CD14-positive monocyte (primary cell): ENCODE data around the gene GDF11. TPM values are rescaled to one million over a fixed set of nuclear protein-coding genes. Genes with fewer than 3 reads are reported as not detected.
A peak's percentile ranks its signal among the peaks of the same experiment; 100 is the strongest.

Experiments used
- DNase-seq, 3 donors: peaks; one replicate each; pipeline ENCODE4 v3.0.0-alpha.2; 2011 to 2022
- H2AFZ ChIP-seq: 2 replicates; pipeline ENCODE4 v1.6.0; 2012; ENCODE audit warnings: mild to moderate bottlenecking, low read depth, low read length, inconsistent platforms; ENCODE audit not compliant: insufficient read depth, poor library complexity, severe bottlenecking
- H3K27ac ChIP-seq, 2 donors: 1 replicate in 1 of 2; 2 replicates in 1 of 2; pipeline ENCODE4 v1.5.1; 2012 to 2013; ENCODE audit warnings: low read length in 2 of 2, control low read depth in 1 of 2, inconsistent platforms in 1 of 2, low read depth in 1 of 2, mild to moderate bottlenecking in 1 of 2
- H3K27me3 ChIP-seq, 2 donors: one replicate each; pipeline versions ENCODE4 v1.6.0 to v1.6.1; 2011 to 2013; ENCODE audit warnings: low read length in 2 of 2; ENCODE audit not compliant: control insufficient read depth in 2 of 2, insufficient read depth in 2 of 2
- H3K36me3 ChIP-seq, 2 donors: replicated peaks in 1 of 2; 1 replicate in 1 of 2; 2 replicates in 1 of 2; pipeline versions ENCODE4 v1.5.1 to v1.6.1; 2012 to 2013; ENCODE audit warnings: low read length in 2 of 2, control low read depth in 1 of 2, inconsistent platforms in 1 of 2, mild to moderate bottlenecking in 1 of 2; ENCODE audit not compliant: insufficient read depth in 2 of 2, control insufficient read depth in 1 of 2
- H3K4me1 ChIP-seq, 2 donors: 1 replicate in 1 of 2; 2 replicates in 1 of 2; pipeline versions ENCODE4 v1.5.1 to v1.6.1; 2012 to 2013; ENCODE audit warnings: low read length in 2 of 2, control low read depth in 1 of 2, inconsistent platforms in 1 of 2, mild to moderate bottlenecking in 1 of 2, moderate library complexity in 1 of 2; ENCODE audit not compliant: insufficient read depth in 2 of 2, control insufficient read depth in 1 of 2
- H3K4me2 ChIP-seq: replicated peaks from 2 replicates; pipeline ENCODE3; 2012; ENCODE audit warnings: low read length, moderate library complexity, mild to moderate bottlenecking; ENCODE audit not compliant: poor library complexity, severe bottlenecking; ENCODE audit errors: extremely low read depth
- H3K4me3 ChIP-seq, 3 experiments: fragments of 200-600 bp in 1 of 3; sonication (generic) in 1 of 3; replicated peaks in 1 of 3; 1 replicate in 2 of 3; 2 replicates in 1 of 3; pipeline ENCODE4 v1.5.1; 2011 to 2013; ENCODE audit warnings: low read length in 3 of 3, mild to moderate bottlenecking in 3 of 3, control low read depth in 2 of 3, low read depth in 2 of 3, inconsistent platforms in 1 of 3, moderate library complexity in 1 of 3
- H3K79me2 ChIP-seq: 2 replicates; pipeline ENCODE4 v1.6.0; 2012; ENCODE audit warnings: mild to moderate bottlenecking, control low read depth, inconsistent platforms, low read length, moderate library complexity; ENCODE audit not compliant: insufficient read depth
- H3K9ac ChIP-seq: 2 replicates; pipeline ENCODE4 v1.6.0; 2017; ENCODE audit warnings: low read length, mild to moderate bottlenecking; ENCODE audit not compliant: insufficient read depth, poor library complexity, severe bottlenecking
- H3K9me3 ChIP-seq, 2 donors: replicated peaks in 1 of 2; 1 replicate in 1 of 2; 2 replicates in 1 of 2; pipeline versions ENCODE4 v1.5.1 to v1.6.1; 2012 to 2013; ENCODE audit warnings: low read length in 2 of 2, control low read depth in 1 of 2; ENCODE audit not compliant: control insufficient read depth in 1 of 2, insufficient read depth in 1 of 2
- H4K20me1 ChIP-seq: 2 replicates; pipeline ENCODE4 v1.6.0; 2012; ENCODE audit warnings: mild to moderate bottlenecking, low read length, control low read depth, moderate library complexity; ENCODE audit not compliant: insufficient read depth
- H3K27ac Mint-ChIP-seq, 7 donors: one replicate each; pipeline ENCODE4 v1.8.0; 2020; ENCODE audit warnings: mild to moderate bottlenecking in 7 of 7, mixed read lengths in 7 of 7, moderate library complexity in 6 of 7, inconsistent platforms in 2 of 7
- H3K27me3 Mint-ChIP-seq, 3 donors: one replicate each; pipeline ENCODE4 v1.8.0; 2021 to 2022; ENCODE audit warnings: low read depth in 3 of 3, mild to moderate bottlenecking in 3 of 3, mixed read lengths in 3 of 3, moderate library complexity in 3 of 3, inconsistent platforms in 1 of 3
- H3K36me3 Mint-ChIP-seq, 2 donors: one replicate each; pipeline ENCODE4 v1.8.0; 2020; ENCODE audit warnings: mixed read lengths in 2 of 2, inconsistent platforms in 1 of 2, mild to moderate bottlenecking in 1 of 2
- H3K4me1 Mint-ChIP-seq: one replicate; pipeline ENCODE4 v1.8.0; 2020; ENCODE audit warnings: mild to moderate bottlenecking, mixed read lengths
- H3K4me3 Mint-ChIP-seq, 2 donors: one replicate each; pipeline ENCODE4 v1.8.0; 2020; ENCODE audit warnings: mild to moderate bottlenecking in 2 of 2, mixed read lengths in 2 of 2, moderate library complexity in 1 of 2
- H3K9me3 Mint-ChIP-seq, 7 donors: one replicate each; pipeline ENCODE4 v1.8.0; 2020 to 2022; ENCODE audit warnings: mixed read lengths in 7 of 7, mild to moderate bottlenecking in 6 of 7, moderate library complexity in 6 of 7, inconsistent platforms in 2 of 7
- CTCF ChIP-seq: fragments of 200-600 bp; IDR thresholded peaks from one replicate; pipeline ENCODE4 v1.8.0; 2022; ENCODE audit warnings: antibody characterized with exemption, mild to moderate bottlenecking
- WGBS: methylation state at CpG from one replicate; pipeline ENCODE4 v1.1.5; 2013; ENCODE audit warnings: missing lambda C conversion rate; ENCODE audit not compliant: insufficient coverage; 5-methylcytosine and 5-hydroxymethylcytosine counted together
- intact Hi-C, 2 donors: fragments of 100-400 bp; cut with micrococcal nuclease; formaldehyde crosslinking; loops; one replicate each; pipeline versions ENCODE4 v1.15.0 to v1.15.1; 2023
- polyA plus RNA-seq, 3 donors: library from polyadenylated mRNA; depleted of rRNA in 1 of 3; unstranded in 2 of 3; stranded (reverse) in 1 of 3; fragments of 300-500 nt in 2 of 3; fragments of >200 nt in 1 of 3; fragmentation: Illumina TruSeq in 2 of 3; gene quantifications; 1 replicate in 2 of 3; 2 replicates in 1 of 3; pipeline ENCODE4 v1.2.3, GENCODE V29; 2012 to 2021

GDF11 gene
- polyA plus RNA-seq, 3 donors = 0.08 to 0.09 (median 0.09) TPM

DNA sequence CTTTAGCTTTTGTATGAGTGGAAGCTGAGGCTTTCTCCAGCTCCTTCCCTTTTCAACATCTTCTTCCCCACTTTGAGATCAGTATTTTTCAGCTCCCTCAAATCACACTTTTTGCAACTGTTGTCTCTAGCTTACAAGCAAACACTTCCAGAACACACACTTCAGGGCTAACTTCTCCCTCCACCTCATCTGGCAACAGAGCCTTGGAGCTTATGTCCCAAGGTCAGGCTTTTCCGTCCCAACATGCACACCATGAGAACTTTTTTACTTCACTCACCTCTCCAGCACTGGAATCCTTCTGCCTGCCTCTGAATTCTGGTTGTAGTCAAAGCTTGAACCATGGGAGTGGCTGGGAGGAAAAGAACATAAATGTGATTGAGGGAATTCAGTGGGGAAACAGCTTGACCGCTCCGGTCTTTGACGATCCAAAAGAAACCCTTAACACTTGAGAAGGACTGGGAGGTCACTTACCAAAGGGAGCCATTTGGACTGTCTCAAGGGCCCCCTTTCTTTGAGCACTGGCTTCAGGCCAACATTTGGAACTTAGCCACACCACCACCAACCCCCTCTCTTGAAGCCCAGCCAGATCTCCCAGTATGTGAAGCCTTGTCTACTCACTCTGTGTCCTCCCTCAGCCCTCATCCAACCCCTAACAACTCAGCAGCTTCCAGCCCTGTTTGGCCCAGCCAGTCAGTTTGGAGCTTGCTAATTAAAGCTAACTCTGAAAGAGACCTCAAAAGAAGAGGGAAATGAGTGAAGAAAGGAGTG, 31.0 kb upstream of the GDF11 start:
- Histone ChIP-seq H2AFZ (no peak overlapping the region), H3K27ac (no peak overlapping the region), H3K27me3 (peaks cover 14 to 49% of the 10 kb centered on the region in 2 donors), H3K4me2 (no peak overlapping the region), H3K36me3 (no peaks in the 10 kb centered on the region), H3K9me3 (no peaks in the 10 kb centered on the region), H3K9ac (no peak overlapping the region), H4K20me1 (peaks cover 5% of the 10 kb centered on the region), H3K4me1 (peaks cover 36 to 46% of the 10 kb centered on the region in 2 donors), H3K79me2 (peaks cover 2% of the 10 kb centered on the region), H3K4me3 (no peak overlapping the region)
- Mint-ChIP-seq H3K27ac (no peak overlapping the region), H3K27me3 (peaks cover 39 to 59% (median 50%) of the 10 kb centered on the region in 3 donors), H3K4me3 (peak overlapping the region in 1 of 2 donors; percentile 67), H3K36me3 (peaks cover 3 to 6% of the 10 kb centered on the region in 2 donors), H3K4me1 (peaks cover 40% of the 10 kb centered on the region), H3K9me3 (peaks cover 0 to 8% (median 0%) of the 10 kb centered on the region in 7 donors)
- DNase-seq = no peak
- no peak for TF ChIP-seq CTCF
- intact Hi-C loops = no loop called here
- WGBS = 100% methylated on average over 1 of the region's 4 CpGs

- Histone ChIP-seq H3K4me1 (peaks cover 37 to 46% of the 10 kb centered on the region in 2 donors), H4K20me1 (peaks cover 13% of the 10 kb centered on the region), H3K9me3 (no peaks in the 10 kb centered on the region), H3K9ac (no peak overlapping the region), H3K4me2 (no peak overlapping the region), H2AFZ (no peak overlapping the region), H3K27me3 (peaks cover 14 to 42% of the 10 kb centered on the region in 2 donors), H3K4me3 (no peak overlapping the region), H3K79me2 (peaks cover 11% of the 10 kb centered on the region), H3K36me3 (no peaks in the 10 kb centered on the region), H3K27ac (no peak overlapping the region)
- WGBS = no CpG with 5 or more reads among the region's 1 CpG
- Mint-ChIP-seq H3K27ac (no peak overlapping the region), H3K36me3 (peaks cover 3 to 5% of the 10 kb centered on the region in 2 donors), H3K4me3 (no peak overlapping the region), H3K27me3 (peaks cover 33 to 51% (median 44%) of the 10 kb centered on the region in 3 donors), H3K4me1 (peaks cover 42% of the 10 kb centered on the region), H3K9me3 (peaks cover 0 to 2% (median 0%) of the 10 kb centered on the region in 7 donors)
- TF ChIP-seq CTCF = no peak
- intact Hi-C loops = no loop called here
- no peak for DNase-seq
These were observed 30.1 kb upstream of the GDF11 start for GRCh38 chr12:55712700-55713415.
